ENCODE measurements around the gene NUB1.

The NUB1 gene

DNA sequence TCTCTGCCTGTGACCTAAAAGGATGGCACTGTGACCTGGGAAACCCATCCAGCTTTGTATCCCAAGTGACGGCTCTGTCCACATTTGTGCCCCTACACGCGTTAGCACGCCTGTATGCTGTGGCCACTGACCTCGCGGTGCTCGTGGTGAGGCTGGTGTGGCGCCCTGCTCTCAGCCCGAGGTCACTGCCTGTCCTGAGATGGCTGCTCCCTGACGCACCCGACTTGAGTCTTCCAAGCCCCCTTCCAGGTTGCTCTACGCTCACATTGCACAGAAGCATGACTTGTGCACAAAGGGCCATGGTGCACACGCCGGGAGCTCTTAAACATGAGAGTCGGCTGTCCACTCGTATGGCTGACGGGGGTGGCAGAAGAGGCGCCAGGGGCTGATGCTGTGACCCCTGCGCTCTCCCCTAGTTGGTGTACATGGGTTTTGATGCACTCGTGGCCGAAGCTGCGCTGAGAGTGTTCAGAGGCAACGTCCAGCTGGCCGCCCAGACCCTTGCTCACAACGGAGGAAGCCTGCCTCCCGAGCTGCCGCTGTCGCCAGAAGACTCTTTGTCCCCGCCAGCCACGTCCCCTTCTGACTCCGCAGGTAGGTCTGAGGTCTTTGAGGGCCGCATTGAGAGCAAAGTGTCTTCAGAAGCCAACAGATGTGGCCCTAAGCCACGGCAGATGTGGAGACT, 34.7 kb downstream of the NUB1 start:
- DNase-seq (ENCODE audit: low read depth in 3 of 3), result no peak

DNA sequence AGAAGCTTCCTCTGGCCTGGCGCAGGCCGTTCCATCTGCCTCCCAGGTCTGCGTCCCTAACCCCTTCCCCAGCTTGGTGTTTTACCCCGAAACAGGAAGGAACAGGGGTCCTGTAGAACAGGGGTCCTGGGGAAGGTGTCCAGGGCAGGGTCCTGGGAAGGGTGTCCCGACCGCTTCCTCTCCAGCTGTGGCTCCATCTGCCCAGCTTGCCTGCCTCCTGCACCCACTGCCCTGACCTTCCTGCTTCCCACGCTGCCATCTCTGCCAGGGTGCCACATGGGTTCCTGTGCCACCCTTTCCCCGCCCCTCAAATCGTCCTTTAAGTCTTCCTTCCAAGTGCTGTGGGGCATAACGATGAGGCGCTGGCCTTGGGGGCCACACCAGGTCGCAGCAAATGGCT, 35.8 kb downstream of the NUB1 start:
- no peak for DNase-seq (ENCODE audit: low read depth in 3 of 3)

DNA sequence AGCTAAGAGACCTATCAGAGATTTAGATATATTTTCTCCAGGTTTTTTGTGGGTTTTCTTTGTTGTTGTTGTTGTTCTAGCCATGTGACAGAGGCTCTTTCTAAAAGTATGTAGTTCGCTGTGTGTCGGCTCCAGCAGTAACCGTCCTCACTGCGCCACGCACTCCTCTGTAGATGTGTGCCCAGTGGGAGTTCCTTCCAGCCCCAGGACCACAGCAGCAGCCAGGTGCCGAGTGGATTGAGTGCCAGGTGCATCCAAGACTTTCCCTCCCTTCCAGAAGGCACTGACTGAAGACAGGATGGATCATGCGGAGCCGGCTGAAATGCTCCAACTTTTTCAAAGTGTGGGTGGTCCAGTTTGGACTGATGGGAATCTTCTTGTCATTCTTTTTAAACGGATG, 36.4 kb downstream of the NUB1 start:
- no peak for DNase-seq (ENCODE audit: low read depth in 3 of 3)

DNA sequence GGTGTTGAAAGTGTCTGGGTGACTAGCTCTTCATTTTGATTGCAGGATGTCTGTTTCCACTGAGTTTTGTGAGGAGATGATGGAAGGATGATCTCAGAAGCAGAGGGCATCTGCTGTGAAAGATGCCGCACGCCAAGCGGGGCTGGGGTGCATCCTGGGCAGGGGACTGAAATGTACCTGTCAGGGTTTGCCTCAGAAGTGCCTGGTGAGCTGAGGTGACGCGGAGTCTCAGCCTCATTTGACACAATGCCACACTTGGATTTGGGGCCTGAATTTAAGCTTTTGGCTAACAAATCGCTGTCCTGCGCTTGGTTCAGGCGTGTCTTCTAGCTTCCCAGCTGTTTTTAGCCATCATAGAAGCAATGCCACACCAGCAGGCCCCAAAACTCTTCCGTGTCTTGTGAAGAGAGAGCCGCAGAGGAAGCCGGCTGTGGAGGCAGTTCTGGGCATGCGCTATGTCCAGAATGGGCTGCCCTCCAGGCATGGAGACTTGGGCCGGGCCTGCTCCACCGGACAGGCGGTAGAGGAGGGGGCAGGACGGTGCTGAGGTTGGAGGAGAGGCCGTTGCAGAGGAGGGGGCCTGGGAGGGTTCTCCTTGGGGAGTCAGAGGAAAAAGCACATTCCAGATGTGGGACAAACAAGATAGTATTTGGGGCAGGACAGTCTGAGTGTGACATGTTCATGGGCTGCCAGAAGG, 37.0 kb downstream of the NUB1 start:
- no peak for DNase-seq (ENCODE audit: low read depth in 3 of 3)

DNA sequence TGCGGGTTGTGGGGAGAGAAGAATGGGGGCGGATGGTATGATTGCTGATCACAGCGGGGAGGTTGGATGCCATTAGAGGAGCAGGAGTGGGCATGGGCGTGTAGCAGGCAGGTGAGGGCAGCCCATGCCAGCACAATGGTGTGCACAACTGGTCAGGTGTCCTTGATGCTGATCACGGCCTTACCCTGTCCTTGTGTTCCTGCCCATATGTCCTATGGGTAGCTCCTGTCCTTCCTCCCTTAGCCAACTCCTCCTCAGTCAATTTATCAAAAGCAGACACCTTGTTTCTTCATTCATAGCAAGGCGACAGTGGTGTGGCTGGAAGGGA, 37.5 kb downstream of the NUB1 start:
- no peak for DNase-seq (ENCODE audit: low read depth in 3 of 3)

DNA sequence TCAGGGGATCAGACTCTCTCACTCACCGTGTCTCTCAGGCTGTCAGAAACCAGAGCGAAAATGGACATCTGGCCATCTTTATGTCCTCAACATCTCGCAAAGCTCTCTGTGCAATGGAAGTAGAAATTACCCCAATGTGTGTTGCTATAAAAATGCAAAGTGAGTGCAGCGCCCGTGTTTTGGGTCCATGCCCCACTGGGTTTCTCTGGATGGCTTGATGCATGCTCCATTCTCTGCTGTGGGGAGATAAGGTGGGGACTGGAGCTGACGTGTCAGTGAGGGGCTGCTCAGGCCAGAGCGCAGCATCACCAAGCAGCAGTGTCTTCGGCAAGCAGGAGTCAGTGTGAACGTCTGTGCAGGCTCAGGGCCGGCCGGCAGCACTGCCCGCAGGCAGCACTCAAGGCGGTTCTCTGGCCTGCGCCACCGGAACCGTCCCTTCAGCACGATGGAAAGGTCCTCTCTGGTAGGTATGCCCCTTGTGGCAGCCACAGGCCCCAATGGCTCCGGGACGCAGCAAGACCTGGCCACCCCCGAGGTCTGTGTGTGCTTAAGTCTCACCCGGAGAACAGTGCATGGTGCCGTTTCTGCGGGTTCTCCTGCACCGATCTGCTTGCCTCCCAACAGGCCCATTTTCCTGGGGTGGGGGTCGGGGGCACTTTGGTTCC, 38.1 kb downstream of the NUB1 start:
- DNase-seq (ENCODE audit: low read depth in 3 of 3), result no peak

DNA sequence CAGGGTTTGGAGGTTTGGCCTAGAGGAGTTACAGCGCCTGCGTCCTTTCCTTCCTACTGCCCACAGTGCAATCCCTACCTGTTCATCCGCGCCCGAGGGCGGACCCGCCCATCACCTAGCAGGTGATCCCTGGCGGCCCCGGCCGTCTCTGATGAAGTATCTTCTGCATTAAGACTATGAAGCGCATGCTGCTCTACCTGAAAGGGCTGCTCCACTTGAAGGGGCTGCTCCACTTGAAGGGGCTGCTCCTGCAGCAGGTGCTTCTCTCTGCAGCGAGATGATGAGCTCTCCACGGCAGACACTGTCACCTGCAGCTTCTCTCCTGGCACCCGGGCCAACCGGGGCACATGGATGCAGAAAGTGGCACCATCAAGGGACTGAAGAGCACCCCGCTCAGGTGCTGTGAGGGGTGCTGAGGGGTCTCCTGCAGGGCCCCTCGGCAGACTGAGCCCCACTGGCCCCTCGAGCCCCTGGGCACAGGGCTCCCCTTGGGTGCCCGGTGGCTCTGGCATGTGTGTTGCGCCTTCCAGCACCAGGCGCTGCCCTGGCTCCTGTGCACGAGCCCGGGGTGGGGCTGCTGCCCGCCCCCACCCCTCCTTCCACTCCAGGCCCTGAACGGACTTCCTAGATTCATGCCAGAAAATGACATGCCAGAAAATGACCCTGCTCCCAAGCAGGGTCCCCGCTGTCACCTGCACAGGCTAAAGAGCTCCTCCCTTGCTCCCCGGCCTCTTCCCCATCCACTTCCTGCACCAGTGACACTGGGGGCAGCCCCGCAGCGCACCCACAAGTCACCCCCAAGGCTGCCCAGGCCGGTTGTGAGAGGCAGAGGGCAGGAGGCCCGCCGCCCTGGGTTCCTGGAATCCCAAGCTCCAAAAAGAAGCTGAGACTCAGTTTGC, 38.8 kb downstream of the NUB1 start:
- no peak for DNase-seq (ENCODE audit: low read depth in 3 of 3)

DNA sequence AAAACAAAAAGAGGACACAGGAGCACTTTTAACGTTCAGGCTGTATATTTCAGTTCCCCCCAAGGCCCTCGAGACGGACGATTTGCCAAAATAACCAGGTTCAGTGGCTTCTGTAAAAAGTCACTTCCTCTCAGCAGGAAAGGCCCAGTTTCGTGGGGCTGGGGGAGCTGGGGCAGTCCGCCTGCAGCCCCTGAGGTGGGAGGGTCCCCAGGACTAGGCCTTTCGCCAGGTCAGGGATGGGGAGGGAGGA, 39.4 kb downstream of the NUB1 start:
- no peak for DNase-seq (ENCODE audit: low read depth in 3 of 3)

DNA sequence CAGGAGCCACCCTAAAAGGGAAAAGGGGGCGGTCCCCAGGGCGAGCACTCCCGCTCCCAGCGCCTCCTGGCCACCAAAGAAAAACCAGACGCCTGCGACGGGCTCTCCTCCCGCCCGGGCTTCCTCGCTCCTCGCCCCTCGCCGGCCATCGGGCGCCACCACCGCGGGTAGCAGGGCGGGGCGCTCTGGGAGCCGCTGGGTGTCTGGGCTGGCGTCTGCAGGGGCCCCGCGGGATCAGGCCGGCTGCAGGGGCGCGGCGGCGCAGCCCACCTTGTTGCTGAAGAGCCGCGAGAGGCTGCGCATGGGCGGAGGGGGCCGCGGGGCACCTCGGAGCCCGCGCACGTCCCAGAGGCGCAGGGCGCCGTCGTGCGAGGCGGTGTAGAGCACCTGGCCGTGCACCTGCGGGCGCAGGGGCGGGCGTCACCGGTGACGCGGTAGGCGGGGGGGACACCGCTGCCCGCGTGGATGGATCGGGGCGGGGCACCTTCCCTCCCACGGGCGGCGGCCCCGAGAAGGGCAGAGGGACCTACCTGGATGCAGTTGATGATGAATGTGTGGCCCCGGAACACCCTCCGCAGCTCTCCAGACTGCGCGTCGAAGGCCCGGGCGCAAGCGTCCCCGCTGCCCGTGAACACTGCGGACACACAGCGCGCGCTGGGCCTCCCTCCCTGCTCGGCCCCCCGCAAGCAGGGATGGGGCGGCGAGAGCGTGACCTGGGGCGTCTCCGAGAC, 39.9 kb downstream of the NUB1 start:
- no peak for DNase-seq (ENCODE audit: low read depth in 3 of 3)

DNA sequence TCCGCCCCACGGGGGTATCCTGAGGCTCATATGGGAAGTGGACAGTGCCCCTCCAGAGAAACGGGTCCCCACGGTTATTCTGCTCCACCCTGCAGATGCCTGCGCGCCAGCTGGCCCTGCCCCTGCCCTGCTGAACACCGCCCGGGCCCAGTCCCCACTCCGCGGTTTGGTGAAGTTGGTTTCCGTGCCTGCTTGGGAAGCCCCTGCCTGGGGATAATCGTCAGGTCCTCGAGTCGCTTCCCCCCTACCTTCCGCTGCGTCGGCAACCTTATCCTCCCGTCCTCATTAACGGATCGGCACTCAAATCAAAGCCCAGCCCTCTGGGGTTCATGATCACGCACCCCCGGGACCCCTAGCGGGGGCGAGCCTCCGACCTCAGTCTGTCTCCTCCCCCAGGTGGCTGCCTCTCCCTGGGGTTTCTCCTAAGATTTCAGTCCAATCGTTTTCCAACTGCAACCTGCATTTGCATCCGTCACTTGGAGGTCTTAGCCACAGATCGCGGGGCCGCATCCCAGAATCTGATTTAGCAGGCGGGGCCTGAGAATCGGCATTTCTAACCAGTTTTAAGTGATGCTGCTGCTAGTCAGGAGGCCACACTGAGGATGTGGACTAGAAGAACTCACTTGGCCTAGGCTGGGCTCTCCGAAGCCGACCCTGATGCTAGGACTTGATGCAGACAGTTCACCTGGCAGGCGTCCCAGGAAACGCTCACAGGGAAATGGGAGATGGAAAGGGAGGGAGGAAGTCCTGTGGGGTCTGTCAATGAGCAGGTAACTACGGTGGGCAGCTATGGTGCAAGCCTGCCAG, 40.7 kb downstream of the NUB1 start:
- no peak for DNase-seq (ENCODE audit: low read depth in 3 of 3)

DNA sequence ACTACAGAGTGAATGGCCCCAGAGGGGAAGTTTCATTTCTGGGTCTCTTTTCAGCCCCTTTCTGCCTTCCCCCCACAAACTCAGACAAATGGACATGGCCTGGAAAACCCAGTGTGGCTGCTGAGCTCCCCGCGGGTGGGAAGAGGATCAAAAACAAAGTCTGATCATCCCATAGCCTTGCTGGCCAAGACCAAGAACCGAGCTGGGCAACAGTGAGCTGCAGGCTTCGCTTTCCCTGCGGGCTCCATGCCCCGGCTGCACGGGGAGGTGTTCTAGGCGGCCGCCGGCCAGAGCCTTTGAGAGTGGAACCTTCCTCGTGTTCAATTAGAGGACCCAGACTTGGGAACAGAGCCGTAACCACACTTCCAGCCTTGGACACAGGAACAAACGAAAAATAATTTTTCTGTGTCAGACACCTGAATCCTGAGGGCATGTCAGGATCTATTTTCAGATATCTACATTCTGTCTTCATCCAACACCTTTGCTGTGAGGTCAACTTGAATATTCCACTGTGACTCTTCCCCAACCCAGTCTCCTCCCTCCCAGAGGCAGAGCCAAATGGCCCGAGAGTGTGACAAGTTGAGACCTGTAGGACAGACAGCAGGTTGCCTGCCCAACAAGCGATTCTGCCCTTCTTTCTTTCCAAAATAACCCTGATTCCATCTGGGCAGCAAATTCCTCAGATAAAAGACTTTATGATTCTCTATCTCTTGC, 42.2 kb downstream of the NUB1 start:
- DNase-seq (ENCODE audit: low read depth in 3 of 3), result no peak

DNA sequence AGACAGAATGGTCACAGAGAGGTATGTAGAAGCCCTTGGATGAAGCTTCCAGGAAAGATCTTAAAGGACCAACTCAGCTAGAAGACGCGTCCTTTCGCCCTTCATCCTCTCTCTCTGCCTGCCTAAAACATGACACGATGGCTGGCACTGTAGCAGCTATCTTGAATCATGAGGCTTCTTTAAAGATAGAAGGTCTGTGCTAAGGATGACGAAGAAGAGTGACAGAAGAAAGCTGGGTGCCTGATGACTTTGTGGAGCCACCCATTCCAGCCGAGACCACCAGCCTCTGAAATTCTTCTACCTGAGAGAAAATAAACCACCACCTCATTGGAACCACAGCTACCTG, 42.7 kb downstream of the NUB1 start:
- DNase-seq (ENCODE audit: low read depth in 3 of 3), result no peak

DNA sequence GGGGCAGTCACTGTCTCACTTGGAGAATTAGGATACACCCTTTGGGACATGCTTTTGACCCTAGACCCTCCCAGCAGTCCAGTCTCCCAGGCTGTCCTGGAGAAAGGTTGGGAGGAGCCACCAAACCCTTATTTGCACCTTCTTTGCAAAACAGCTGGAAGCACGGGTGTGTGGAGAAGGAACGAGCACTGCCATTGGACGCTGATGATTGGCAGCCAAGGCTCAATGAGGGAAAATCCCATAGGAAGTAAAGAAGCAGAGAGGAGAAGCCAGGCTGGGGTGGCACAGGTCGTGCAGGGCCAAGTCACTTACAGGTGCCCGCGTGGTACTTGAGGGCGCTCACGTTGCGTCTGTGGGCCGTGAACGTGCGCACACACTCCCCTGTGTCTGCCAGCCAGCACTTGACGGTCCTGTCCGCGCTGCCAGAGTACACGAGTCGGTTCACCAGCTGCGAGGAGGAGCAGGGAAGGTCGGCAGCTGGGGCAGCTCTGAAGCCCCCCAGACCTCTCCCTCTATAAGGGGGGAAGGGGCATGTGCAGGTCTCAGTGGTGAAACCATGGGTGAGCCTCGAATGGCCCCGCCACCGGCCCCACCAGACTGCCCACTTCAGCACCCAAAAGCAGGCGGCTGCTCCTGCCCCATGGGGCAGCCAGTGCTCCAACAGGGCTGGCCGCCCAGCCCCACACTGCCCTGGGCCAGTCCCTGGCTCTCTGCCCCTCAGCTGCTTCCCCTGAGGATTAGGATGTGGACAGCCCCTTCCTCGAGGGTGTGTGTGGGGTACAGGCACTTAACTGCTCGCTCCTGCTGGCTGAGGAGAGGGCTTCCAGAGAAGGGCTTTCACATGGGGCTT, 43.4 kb downstream of the NUB1 start:
- no peak for DNase-seq (ENCODE audit: low read depth in 3 of 3)

DNA sequence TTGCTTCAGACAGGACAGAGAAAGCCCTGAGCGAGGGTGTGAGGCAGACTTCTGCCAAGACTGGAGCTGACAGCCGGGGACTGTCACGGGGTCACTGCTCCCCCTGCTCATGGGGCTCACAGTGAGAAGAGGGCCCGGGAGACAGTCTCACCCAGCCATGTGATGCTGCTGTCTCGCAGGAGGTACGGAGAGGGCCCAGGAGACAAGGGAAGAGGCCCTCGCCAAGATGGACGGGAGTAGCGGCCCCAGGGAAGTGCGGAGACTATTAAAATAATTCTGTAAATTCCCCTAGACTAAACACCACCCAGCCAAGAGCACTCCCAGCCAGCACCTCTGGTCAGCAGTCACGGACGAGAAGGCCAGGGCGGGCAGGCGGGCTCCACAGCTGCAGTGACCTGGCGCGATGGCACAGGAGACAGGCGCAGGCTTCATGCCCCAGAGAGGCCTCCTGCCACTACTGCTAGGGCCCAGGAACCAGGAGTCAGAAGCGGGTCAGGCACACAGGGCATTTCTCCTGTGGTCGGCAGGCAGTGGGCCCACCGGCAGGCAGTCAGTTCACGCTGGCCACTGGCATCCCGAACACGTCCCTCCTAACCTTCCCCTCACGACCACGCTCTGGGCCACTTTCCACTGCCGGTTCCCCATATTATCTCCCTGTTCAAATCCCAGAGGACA, 44.2 kb downstream of the NUB1 start:
- DNase-seq (ENCODE audit: low read depth in 3 of 3), result no peak

DNA sequence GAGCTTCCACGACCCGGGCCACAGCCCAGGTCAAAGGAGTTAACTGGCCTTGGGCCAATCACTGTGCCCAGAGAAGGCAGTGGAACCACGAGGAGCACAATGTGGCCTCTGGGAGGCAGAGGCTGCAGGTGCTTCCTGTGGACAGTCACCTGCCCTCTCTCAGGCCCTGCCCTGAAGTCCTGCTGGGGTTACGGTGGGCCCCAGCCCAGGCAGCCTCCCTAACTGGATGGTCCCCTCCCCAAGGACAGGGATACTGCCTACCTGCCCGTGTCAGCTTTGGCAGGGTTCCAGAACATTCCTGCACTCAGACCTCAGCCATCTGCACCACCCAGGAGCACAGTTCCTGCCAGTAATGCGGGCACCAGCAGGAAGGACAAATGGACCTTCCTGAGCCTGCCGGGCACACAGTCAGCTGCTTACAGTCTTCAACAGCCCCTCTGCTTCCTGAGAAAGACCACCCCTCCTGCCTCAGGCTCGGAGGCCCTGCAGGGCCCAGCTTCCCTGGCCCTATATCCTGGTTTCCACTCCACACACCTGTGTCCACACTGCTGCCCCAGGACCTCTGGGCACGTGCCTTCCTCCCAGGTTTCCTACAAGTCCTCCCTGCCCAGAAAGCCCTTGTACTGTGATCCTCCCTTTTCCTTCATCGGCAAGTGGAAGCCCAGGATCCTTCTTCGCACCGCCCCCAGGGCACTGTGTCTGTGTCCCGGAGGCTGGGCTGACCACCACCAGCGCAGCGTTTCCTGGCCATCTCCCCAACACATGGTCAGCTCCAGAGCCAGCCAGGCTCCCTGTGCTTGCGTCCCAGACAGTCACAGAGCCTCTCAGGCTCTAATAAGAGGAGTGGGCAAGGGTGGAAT, 44.9 kb downstream of the NUB1 start:
- no peak for DNase-seq (ENCODE audit: low read depth in 3 of 3)

DNA sequence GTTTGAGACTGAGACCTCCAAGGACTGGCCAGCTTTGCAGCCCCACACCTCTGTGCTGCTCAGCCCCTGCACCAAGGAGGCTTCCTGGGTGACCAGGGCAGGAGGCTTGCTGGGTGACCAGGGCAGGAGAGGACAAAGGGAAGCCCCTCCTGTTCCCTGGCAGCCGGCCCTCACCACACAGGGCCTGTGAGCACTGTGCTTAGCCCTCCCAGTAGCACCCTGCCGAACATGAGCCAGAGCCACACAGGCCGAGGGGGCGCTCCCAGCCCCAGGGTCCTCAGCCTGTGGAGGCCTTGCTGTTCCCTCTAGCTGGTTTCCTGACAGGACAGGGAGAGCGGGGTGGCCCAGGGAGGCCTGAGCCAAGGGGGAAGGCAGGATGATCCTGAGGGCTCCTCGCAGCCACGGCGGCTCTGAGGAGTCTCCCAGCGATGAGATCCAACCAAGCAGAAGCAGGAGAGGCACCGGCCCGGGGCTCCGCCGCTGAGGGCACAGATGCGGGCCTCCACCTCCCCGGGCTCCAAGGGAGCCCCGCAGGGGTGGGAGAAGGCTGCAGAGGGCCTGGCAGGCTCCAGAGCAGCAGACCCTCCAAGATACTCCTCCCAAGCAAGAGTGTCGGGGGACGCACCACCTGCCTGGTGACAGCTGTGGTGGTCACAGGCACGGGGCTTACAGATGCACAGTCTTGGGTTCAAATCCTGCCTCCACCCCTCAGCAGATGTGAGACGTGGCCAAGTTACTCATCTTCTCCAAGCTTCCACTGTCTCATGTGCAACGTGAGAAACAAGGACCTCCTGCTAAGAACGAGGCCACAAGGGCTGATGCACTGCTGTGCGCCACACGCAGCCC, 45.8 kb downstream of the NUB1 start:
- DNase-seq (ENCODE audit: low read depth in 3 of 3), result no peak

DNA sequence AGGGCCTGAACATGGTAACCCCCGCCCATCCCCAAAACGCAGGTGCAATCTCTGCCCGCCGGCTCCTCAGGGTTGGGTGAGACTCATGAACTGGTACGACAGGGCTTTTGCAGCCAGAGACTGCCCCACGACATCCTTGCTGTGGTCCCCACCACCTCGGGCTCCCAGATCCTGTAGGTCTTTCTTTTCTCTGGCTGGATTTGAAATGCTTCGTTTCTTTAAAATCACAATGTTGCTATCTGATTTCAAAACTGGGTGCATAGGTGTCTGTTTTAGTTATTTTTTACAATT, 46.3 kb downstream of the NUB1 start:
- no peak for DNase-seq (ENCODE audit: low read depth in 3 of 3)

Data from stimulated activated CD4-positive, alpha-beta T cell treated with anti-CD3 and anti-CD28 coated beads, TNF-alpha, amount 100 ng/mL, for 48 hours (primary cell).